K562 (cell line): ENCODE measurements around the gene CPNE6. TPM values are rescaled to one million over a fixed set of nuclear protein-coding genes. Genes with fewer than 3 reads are reported as not detected.

ENCODE experiments used
- ATAC-seq: fragments of 200-7000 bp; cut with Tn5 transposase; 3 replicates; pipeline ENCODE4 v1.9.1; 2020; ENCODE audit warnings: moderate library complexity
- BruUV-seq: library from RNA; stranded (reverse); fragments of 400-500 nt; replicated peaks from 2 replicates; lab custom pipeline; 2021; lab: Mats Ljungman, UMichigan
- CTCF ChIA-PET: fragments of 300-600 bp; formaldehyde crosslinking; extraction: SDS; loops from one replicate; lab custom pipeline; 2021; ENCODE audit warnings: low intra/inter-chr PET ratio; lab: Yijun Ruan, JAX
- POLR2A ChIA-PET: fragments of 300-600, 350-650 bp; sonication (Branson Sonifier 250); formaldehyde crosslinking; extraction: SDS; loops from one replicate; lab custom pipeline; 2021; ENCODE audit warnings: antibody characterized with exemption, inconsistent platforms; lab: Yijun Ruan, JAX
- DNase-seq, 4 experiments: peaks; one replicate each; pipeline versions ENCODE4 v3.0.0 to v3.0.0-alpha.2; 2011 to 2018; ENCODE audit warnings: low spot score in 3 of 4, mixed read lengths in 3 of 4; ENCODE audit errors: extremely low read depth in 1 of 4
- FAIRE-seq: peaks from 2 replicates; lab custom pipeline; 2011; peaks lifted over from hg19 to GRCh38; lab: Jason Lieb, UNC
- H2AFZ ChIP-seq: 2 replicates; pipeline ENCODE4 v1.6.0; 2011; ENCODE audit warnings: low read depth, low read length, control low read depth, inconsistent platforms
- H3K27ac ChIP-seq: fragments of 200-600 bp; 3 replicates; pipeline ENCODE4 v1.8.0; 2011; ENCODE audit warnings: low read depth, mild to moderate bottlenecking, control low read depth, inconsistent platforms, low read length, moderate library complexity, mixed read lengths; ENCODE audit errors: extremely low read depth
- H3K27me3 ChIP-seq, 2 experiments: fragments of 300-600 bp in 1 of 2; 2 replicates in 1 of 2; 3 replicates in 1 of 2; pipeline versions ENCODE4 v1.6.0 to v1.8.0; 2011; ENCODE audit warnings: inconsistent platforms in 2 of 2, low read length in 2 of 2, mild to moderate bottlenecking in 1 of 2, mixed read lengths in 1 of 2, moderate library complexity in 1 of 2; ENCODE audit not compliant: control insufficient read depth in 2 of 2, insufficient read depth in 2 of 2
- H3K36me3 ChIP-seq: fragments of 300-600 bp; 3 replicates; pipeline ENCODE4 v1.8.0; 2011; ENCODE audit warnings: mild to moderate bottlenecking, low read length, inconsistent platforms; ENCODE audit not compliant: control insufficient read depth, insufficient read depth
- H3K4me1 ChIP-seq, 2 experiments: fragments of 200-600 bp in 1 of 2; replicated peaks in 1 of 2; 2 replicates in 1 of 2; 3 replicates in 1 of 2; pipeline versions ENCODE4 v1.5.1 to v1.8.0; 2011; ENCODE audit warnings: inconsistent platforms in 2 of 2, low read length in 2 of 2, mild to moderate bottlenecking in 1 of 2, mixed read lengths in 1 of 2, moderate library complexity in 1 of 2; ENCODE audit not compliant: control insufficient read depth in 2 of 2, insufficient read depth in 2 of 2
- H3K4me2 ChIP-seq: 2 replicates; pipeline ENCODE4 v1.6.1; 2011; ENCODE audit warnings: low read length, control low read depth, inconsistent platforms, mixed read lengths; ENCODE audit not compliant: insufficient read depth
- H3K4me3 ChIP-seq: fragments of 200-600 bp; sonication (generic), shearing (Covaris generic); 2 replicates; pipeline ENCODE4 v1.5.1; 2016; ENCODE audit warnings: control low read depth, inconsistent platforms
- H3K79me2 ChIP-seq: fragments of 200-600 bp; 3 replicates; pipeline ENCODE4 v1.8.0; 2011; ENCODE audit warnings: low read length, inconsistent platforms; ENCODE audit not compliant: control insufficient read depth, insufficient read depth
- H3K9ac ChIP-seq, 2 experiments: 2 replicates each; pipeline versions ENCODE4 v1.6.0 to v1.6.1; 2011; ENCODE audit warnings: low read depth in 2 of 2, low read length in 2 of 2, control low read depth in 1 of 2, inconsistent platforms in 1 of 2, mild to moderate bottlenecking in 1 of 2, mixed read lengths in 1 of 2; ENCODE audit not compliant: insufficient read depth in 1 of 2
- H3K9me1 ChIP-seq: one replicate; pipeline ENCODE4 v1.6.0; 2011; ENCODE audit warnings: inconsistent platforms, mild to moderate bottlenecking, low read length, moderate library complexity; ENCODE audit not compliant: control insufficient read depth, insufficient read depth
- H3K9me3 ChIP-seq: replicated peaks from 2 replicates; pipeline ENCODE4 v1.5.1; 2011; ENCODE audit warnings: low read depth, low read length, inconsistent platforms; ENCODE audit not compliant: control insufficient read depth, insufficient read depth
- H4K20me1 ChIP-seq: replicated peaks from 2 replicates; pipeline ENCODE4 v1.6.1; 2011; ENCODE audit warnings: low read length, inconsistent platforms, mixed read lengths; ENCODE audit not compliant: control insufficient read depth, insufficient read depth
- BRD4 ChIP-seq: fragments of 200-600 bp; sonication (generic); IDR thresholded peaks from 2 replicates; pipeline ENCODE4 v1.6.1; 2017; ENCODE audit warnings: inconsistent platforms
- C11orf30 ChIP-seq: fragments of 450-650 bp; IDR thresholded peaks from 2 replicates; pipeline ENCODE4 v1.6.1; 2016; ENCODE audit warnings: low read depth, mild to moderate bottlenecking
- ERF ChIP-seq: fragments of 450-650 bp; formaldehyde crosslinking; IDR thresholded peaks from 2 replicates; pipeline ENCODE4 v1.4.0; 2020; ENCODE audit warnings: mild to moderate bottlenecking, mixed read lengths
- NFRKB ChIP-seq: fragments of 450-650 bp; IDR thresholded peaks from 2 replicates; pipeline ENCODE4 v1.6.1; 2016; ENCODE audit warnings: low read depth
- PHF8 ChIP-seq: fragments of 200-600 bp; sonication (generic); IDR thresholded peaks from 2 replicates; pipeline ENCODE4 v1.6.1; 2012; ENCODE audit warnings: mixed run types, mild to moderate bottlenecking, inconsistent platforms, low read length, moderate library complexity, borderline replicate concordance
- PRDM10 ChIP-seq: fragments of 450-650 bp; IDR thresholded peaks from 2 replicates; pipeline ENCODE4 v1.6.1; 2018; ENCODE audit not compliant: partially characterized antibody
- RCOR1 ChIP-seq, 2 experiments: IDR thresholded peaks; 2 replicates each; pipeline ENCODE4 v1.6.1; 2012; ENCODE audit warnings: low read depth in 2 of 2, low read length in 2 of 2, borderline replicate concordance in 1 of 2, improper control_type of control experiment in 1 of 2
- SFPQ ChIP-seq: fragments of 200-400 bp; formaldehyde crosslinking; IDR thresholded peaks from 2 replicates; pipeline ENCODE4 v1.6.1; 2017; ENCODE audit warnings: mild to moderate bottlenecking, low read depth, low read length, moderate library complexity
- SMARCB1 ChIP-seq: IDR thresholded peaks from 2 replicates; pipeline ENCODE4 v1.6.1; 2011; ENCODE audit warnings: improper control_type of control experiment, low read depth; ENCODE audit not compliant: insufficient read length
- SREBF2 ChIP-seq: sonication (generic); formaldehyde crosslinking; IDR thresholded peaks from 2 replicates; pipeline ENCODE4 v1.4.0; 2020; ENCODE audit warnings: mild to moderate bottlenecking, missing genetic modification reagents
- TCF7 ChIP-seq: sonication (generic); IDR thresholded peaks from 2 replicates; pipeline ENCODE4 v1.6.1; 2016; ENCODE audit warnings: antibody characterized with exemption, borderline replicate concordance
- ZC3H11A ChIP-seq: IDR thresholded peaks from 2 replicates; pipeline ENCODE4 v1.6.1; 2012; ENCODE audit warnings: low read depth, low read length, improper control_type of control experiment
- ZKSCAN3 ChIP-seq: fragments of 250-450 bp; sonication (Bioruptor Pico); IDR thresholded peaks from 2 replicates; pipeline ENCODE4 v1.4.0; 2020
- ZNF444 ChIP-seq: fragments of 250-450 bp; sonication (Bioruptor Pico); IDR thresholded peaks from 2 replicates; pipeline ENCODE4 v1.4.0; 2020; ENCODE audit warnings: mild to moderate bottlenecking, moderate library complexity
- ZNF655 ChIP-seq: fragments of 250-450 bp; sonication (Bioruptor Pico); IDR thresholded peaks from 2 replicates; pipeline ENCODE4 v1.5.0; 2021
- ZSCAN32 ChIP-seq: fragments of 450-650 bp; formaldehyde crosslinking; IDR thresholded peaks from 2 replicates; pipeline ENCODE4 v1.4.0; 2020; ENCODE audit warnings: mild to moderate bottlenecking, moderate library complexity
- WGBS: fragments of 100-300 bp; shearing (Covaris generic); methylation state at CpG from one replicate; pipeline ENCODE4 v1.1.6; 2016; ENCODE audit warnings: low coverage, mixed read lengths; ENCODE audit not compliant: insufficient coverage; ENCODE audit errors: missing lambda C conversion rate; 5-methylcytosine and 5-hydroxymethylcytosine counted together
- in situ Hi-C: fragments of 300-500 bp; cut with MboI; formaldehyde crosslinking; loops from 4 replicates; pipeline ENCODE4 v1.15.0; 2018; ENCODE audit warnings: inconsistent platforms, mixed read lengths
- intact Hi-C: fragments of 100-400 bp; cut with micrococcal nuclease; formaldehyde crosslinking; loops from 2 replicates; pipeline ENCODE4 v1.14.2; 2022
- polyA plus RNA-seq, 8 experiments: library from polyadenylated mRNA; depleted of rRNA in 4 of 8; stranded (reverse) in 5 of 8; unstranded in 3 of 8; fragments of >200 nt; fragmentation: Nextera tagmentation in 2 of 8; fragmentation: Illumina TruSeq in 1 of 8; extraction: Ambion mirVana in 2 of 8; extraction: Trizol in 1 of 8; gene quantifications; 2 replicates each; pipeline versions ENCODE4 v1.2.1 to v1.2.3, GENCODE V29; 2011 to 2014; ENCODE audit warnings: inconsistent platforms in 1 of 8, missing spikeins in 1 of 8
- total RNA-seq, 7 experiments: library from RNA; depleted of rRNA in 6 of 7; stranded (reverse); fragments of >200 nt in 6 of 7; fragmentation: Illumina TruSeq in 2 of 7; extraction: Trizol in 2 of 7; gene quantifications; 2 replicates each; pipeline versions ENCODE4 v1.2.1 to v1.2.3, GENCODE V29; 2011 to 2021; ENCODE audit warnings: low replicate concordance in 1 of 7

CPNE6 gene
- total and polyA plus RNA-seq, 9 of the 15 experiments (the other 6 are each of a cell fraction or from before 2014, with no cell fraction given): not detected

- WGBS: 1% methylated on average over 10 of the region's 10 CpGs
- TF ChIP-seq ZNF655 (CRISPR knock-in tag) (no peak), SMARCB1 (no peak), ZC3H11A (no peak), SREBF2 (no peak), ZNF444 (no peak), C11orf30 (no peak), TCF7 (no peak), PRDM10 (no peak), BRD4 (no peak), SFPQ (no peak), RCOR1 (IDR thresholded peaks at IDR 0.05; ENCODE audit: borderline replicate concordance in 1 of 2, low read depth in 2 of 2, low read length in 2 of 2) (no peak), ERF (CRISPR knock-in tag) (no peak), ZSCAN32 (CRISPR knock-in tag) (no peak), ZKSCAN3 (CRISPR knock-in tag) (no peak), PHF8 (no peak), NFRKB (no peak)
These were observed 848 bp upstream of the CPNE6 start for GRCh38 chr14:24070285-24071143.

More at GRCh38 chr14:24070285-24071143, 848 bp upstream of the CPNE6 start:
- no peaks in the 10 kb centered on the region for H4K20me1 ChIP-seq
- intact Hi-C loops: no loop called here
- in situ Hi-C loops: no loop called here
- ATAC-seq (no peak), DNase-seq (no peak), FAIRE-seq (no peak)
- no peaks in the 10 kb centered on the region for H3K9me1 ChIP-seq
- H3K27me3 ChIP-seq: peaks cover 0 to 51% of the 10 kb centered on the region in 2 experiments; a peak in 3 of 5 replicates
- H3K79me2 ChIP-seq: no peaks in the 10 kb centered on the region
- H3K9ac ChIP-seq: no peak overlapping the region
- no peaks in the 10 kb centered on the region for H3K36me3 ChIP-seq
- no TSS peak for BruUV-seq
- H3K4me3 ChIP-seq: no peak overlapping the region
- no peak overlapping the region for H3K4me2 ChIP-seq
- H3K4me1 ChIP-seq: peaks cover 0 to 4% of the 10 kb centered on the region in 2 experiments; a peak in 2 of 5 replicates
- no peaks in the 10 kb centered on the region for H3K9me3 ChIP-seq
- ChIA-PET CTCF (no interaction called here), POLR2A (interaction anchor here (0.9 to 1.1 kb wide), 3 partner anchors 10 to 12 kb away, joined by 3 to 5 read pairs (median 4); no protein-coding TSS in a partner anchor)
- no peak overlapping the region for H3K27ac ChIP-seq
- H2AFZ ChIP-seq: no peak overlapping the region
